HG03097 (cell line): ENCODE results near the gene ZNF474.
"Not testable (repeated sequence)": the region's sequence is repeated elsewhere in the genome, so short reads cannot be mapped to it uniquely, and the experiment has no call there.

Experiments used
- ATAC-seq: cut with Tn5 transposase; IDR thresholded peaks from one replicate; pipeline ENCODE4 v1.9.1; 2021; ENCODE audit not compliant: unreplicated experiment, low FRiP score

The ZNF474 gene

GRCh38 chr5:122129306-122129705 is at the start of gene ZNF474:
ZNF474 (plus strand) TSS chr5:122129546; CDS start chr5:122151991, 22,445 bp downstream.
- no peak for ATAC-seq

DNA sequence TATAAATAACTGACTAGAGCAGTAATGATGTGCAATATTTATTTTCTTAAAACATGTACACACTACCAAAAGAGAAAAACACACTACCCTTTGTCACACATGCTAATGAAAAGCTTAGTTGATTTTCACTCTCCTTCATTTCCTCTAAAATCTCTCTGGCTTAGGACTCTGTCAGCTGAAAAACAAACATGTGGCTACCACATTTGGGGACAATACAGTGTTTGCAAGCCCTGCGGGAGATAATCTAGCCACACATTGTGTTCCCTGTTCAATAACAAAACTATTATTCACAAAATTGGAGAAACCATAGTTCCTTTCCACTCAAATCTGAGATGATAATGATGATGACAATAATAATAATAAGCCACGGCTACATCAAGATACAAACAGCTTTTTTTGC is 47.8 kb upstream of the ZNF474 start:
- no peak for ATAC-seq

DNA sequence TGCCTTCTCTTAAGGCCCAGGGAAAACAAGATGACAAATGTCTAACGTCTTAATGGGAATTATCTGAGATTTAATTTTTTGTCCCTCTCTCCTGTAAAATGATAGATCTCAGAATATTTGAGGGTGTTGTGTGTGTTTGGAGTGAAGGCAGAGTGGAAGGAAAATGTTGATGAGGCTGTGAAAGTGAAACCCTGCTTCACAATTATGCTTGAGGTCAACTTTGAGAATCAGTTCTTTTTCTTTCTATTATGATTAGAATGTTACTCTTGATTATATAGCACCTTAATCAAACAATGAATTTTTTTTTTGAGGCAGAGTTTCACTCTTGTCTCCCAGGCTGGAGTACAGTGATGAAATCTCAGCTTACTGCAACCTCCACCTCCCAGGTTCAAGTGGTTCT is 45.8 kb upstream of the ZNF474 start:
- no peak for ATAC-seq

GRCh38 chr5:122085041-122085440 is 44.3 kb upstream of the ZNF474 start:
- ATAC-seq: no peak

DNA sequence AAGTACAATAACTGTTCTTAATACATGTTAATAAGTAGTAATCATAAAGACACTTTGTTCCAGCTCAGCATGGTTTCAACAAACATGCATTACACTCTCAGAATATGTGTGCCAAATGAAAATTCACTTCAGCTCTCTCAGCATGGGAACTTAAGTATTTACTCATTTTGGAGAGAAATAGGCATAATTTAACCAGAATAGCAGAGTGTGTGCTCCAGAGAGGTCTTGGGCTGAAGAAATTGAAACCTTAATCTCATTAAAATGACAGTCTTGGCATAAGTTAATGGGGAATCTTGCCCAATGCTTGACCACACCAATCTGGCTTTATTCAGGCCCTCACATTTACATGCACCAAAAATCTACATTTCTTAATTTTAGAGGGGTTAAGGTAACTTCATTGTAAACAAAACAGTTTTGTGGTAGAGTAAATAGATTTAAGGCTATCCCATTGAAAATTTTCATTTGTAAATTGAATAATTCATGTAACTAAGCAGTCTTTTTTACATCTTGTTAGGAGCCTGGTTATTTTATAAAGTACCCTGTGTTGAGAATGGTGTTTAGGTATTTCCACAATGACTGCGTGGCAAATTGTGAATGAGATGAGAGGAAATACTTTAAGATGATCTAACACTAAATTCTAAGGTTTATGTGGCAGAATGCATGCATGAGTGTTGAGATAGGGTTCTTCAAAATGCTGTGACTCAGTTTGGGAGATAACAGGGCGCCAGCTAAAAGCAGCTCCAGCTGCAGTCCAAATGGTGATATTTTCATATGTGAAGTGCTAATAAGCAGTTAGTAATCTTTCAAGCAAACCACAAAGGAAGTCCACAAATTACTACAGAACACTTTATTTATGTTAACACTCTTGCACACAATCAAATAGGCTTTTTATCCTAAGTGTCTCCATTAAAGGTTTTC is 40.0 kb upstream of the ZNF474 start:
- ATAC-seq: no peak

GRCh38 chr5:122091936-122092600 is 37.3 kb upstream of the ZNF474 start:
- no peak for ATAC-seq

GRCh38 chr5:122093415-122094180 is 35.7 kb upstream of the ZNF474 start:
- ATAC-seq: no peak

DNA sequence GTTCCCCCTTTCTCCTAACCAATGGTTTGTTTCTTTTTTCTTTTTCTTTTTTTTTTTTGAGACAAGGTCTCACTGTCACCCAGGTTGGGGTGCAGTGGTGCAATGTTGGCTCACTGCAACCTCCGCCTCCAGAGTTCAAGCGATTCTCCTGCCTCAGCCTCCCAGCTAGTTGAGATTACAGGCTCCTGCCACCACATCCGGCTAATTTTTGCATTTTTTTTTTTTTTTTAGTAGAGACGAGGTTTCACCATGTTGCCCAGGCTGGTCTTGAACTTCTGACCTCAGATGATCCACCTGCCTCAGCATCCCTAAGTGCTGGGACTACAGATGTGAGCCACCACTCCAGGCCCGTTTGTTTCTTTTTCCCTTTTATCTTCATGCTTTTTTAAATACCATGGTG is 35.1 kb upstream of the ZNF474 start:
- ATAC-seq: not testable (repeated sequence)

DNA sequence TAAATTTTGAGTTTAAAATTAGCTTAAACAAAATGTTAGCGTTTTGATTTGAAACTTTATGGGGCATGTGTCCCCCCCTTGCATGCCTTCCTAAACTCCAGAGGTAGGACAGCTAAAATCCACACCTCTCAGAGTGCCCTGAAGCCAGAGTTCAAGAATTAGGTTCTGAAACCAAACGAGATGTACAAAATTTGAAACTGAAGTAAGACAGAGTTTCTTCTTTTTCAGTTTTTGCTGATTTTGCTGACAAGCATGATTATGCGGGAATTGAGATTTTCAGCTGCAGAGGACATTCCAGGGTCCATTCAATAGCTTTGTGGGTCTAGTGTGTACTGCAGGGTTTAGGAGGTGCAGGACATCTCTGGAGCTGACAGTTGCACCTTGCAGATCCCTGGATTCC is 34.2 kb upstream of the ZNF474 start:
- ATAC-seq: no peak

GRCh38 chr5:122097391-122097790 is 32.0 kb upstream of the ZNF474 start:
- ATAC-seq: no peak

GRCh38 chr5:122099060-122099790 is 30.1 kb upstream of the ZNF474 start:
- ATAC-seq: no peak

DNA sequence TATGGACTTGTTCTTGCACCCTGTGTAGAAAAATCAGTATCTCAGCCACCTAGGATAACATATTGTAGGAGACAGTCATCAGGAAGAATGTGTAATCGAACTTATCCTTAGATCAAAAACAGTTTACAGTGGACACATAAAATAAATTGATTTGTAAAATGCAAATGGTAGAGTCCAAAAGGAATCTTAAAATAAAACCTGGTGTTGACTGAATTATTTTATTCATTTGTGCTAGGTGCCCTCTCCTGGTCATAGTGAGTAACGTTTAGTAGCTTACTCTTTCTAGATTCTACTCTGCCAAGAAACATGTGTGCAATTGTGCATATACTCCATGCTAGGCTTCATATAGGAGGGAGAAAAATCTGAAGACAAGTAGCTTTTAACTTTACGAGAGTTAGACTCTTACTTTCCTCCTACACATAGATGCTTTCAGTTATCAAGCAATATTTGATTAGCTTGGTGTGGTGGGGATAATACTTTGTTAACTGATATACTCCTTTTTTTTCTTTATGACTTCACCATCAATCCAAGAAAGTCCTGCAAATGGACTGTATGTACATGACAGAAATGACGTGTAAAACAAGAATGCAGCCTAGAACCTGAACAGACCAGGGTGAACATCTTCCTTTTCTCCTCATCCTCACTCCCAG is 27.6 kb upstream of the ZNF474 start:
- ATAC-seq: peak; percentile 52

GRCh38 chr5:122102825-122103224 is 26.5 kb upstream of the ZNF474 start:
- ATAC-seq: no peak

GRCh38 chr5:122105909-122106308 is 23.4 kb upstream of the ZNF474 start:
- ATAC-seq: no peak

- ATAC-seq: no peak
Observed at GRCh38 chr5:122107016-122107415, 22.3 kb upstream of the ZNF474 start.

- ATAC-seq: no peak
Observed at GRCh38 chr5:122110987-122111386, 18.4 kb upstream of the ZNF474 start.

- ATAC-seq: no peak
Observed at GRCh38 chr5:122111460-122111859, 17.9 kb upstream of the ZNF474 start.

GRCh38 chr5:122112063-122112462 is 17.3 kb upstream of the ZNF474 start:
- ATAC-seq: no peak

GRCh38 chr5:122112733-122113558 is 16.4 kb upstream of the ZNF474 start:
- no peak for ATAC-seq
